Upper lobe of left lung (tissue), 6 donors: ENCODE measurements around the gene SLC25A38. TPM values are rescaled to one million over a fixed set of nuclear protein-coding genes. Genes with fewer than 3 reads are reported as not detected.
"Not testable (repeated sequence)": the region's sequence is repeated elsewhere in the genome, so short reads cannot be mapped to it uniquely, and the experiment has no call there.

Experiments
- ATAC-seq, 2 donors: fragments of 200-7000 bp; cut with Tn5 transposase; one replicate each; pipeline ENCODE4 v1.9.1; 2022; ENCODE audit warnings: mild to moderate bottlenecking in 2 of 2, moderate library complexity in 2 of 2; ENCODE audit not compliant: low FRiP score in 2 of 2
- DNase-seq, 2 donors: peaks; one replicate each; pipeline ENCODE4 v3.0.0-alpha.2; 2019 to 2020
- H3K27ac ChIP-seq, 4 donors: fragments of 200-600 bp; sonication (generic); one replicate each; pipeline ENCODE4 v1.5.1; 2016 to 2019
- H3K27me3 ChIP-seq, 4 donors: fragments of 200-600 bp; sonication (generic); one replicate each; pipeline ENCODE4 v1.5.1; 2017 to 2019
- H3K36me3 ChIP-seq, 4 donors: fragments of 200-600 bp; sonication (generic); one replicate each; pipeline ENCODE4 v1.5.1; 2016 to 2019
- H3K4me1 ChIP-seq, 4 donors: fragments of 200-600 bp; sonication (generic); one replicate each; pipeline ENCODE4 v1.5.1; 2018 to 2019
- H3K4me3 ChIP-seq, 4 donors: fragments of 200-600 bp; sonication (generic); one replicate each; pipeline ENCODE4 v1.5.1; 2017 to 2019; ENCODE audit warnings: mild to moderate bottlenecking in 2 of 4, moderate library complexity in 1 of 4
- H3K9me3 ChIP-seq, 4 donors: fragments of 200-600 bp; sonication (generic); one replicate each; pipeline ENCODE4 v1.5.1; 2018 to 2019
- CTCF ChIP-seq, 6 experiments: fragments of 450-650 bp in 4 of 6; fragments of 200-600 bp in 2 of 6; sonication (generic) in 2 of 6; IDR thresholded peaks; one replicate each; pipeline ENCODE4 v1.5.1; 2016 to 2019; ENCODE audit warnings: antibody characterized with exemption in 6 of 6
- EP300 ChIP-seq, 4 donors: sonication (generic); formaldehyde crosslinking; IDR thresholded peaks; one replicate each; pipeline ENCODE4 v1.5.1; 2017; ENCODE audit warnings: antibody characterized with exemption in 4 of 4, control low read depth in 2 of 4
- POLR2A ChIP-seq, 4 donors: fragments of 450-650 bp; IDR thresholded peaks; one replicate each; pipeline ENCODE4 v1.5.1; 2016 to 2017; ENCODE audit warnings: antibody characterized with exemption in 4 of 4, mild to moderate bottlenecking in 2 of 4
- POLR2AphosphoS5 ChIP-seq, 2 donors: sonication (generic); formaldehyde crosslinking; IDR thresholded peaks; one replicate each; pipeline ENCODE4 v1.5.1; 2017; ENCODE audit warnings: antibody characterized with exemption in 2 of 2
- WGBS, 2 donors: methylation state at CpG; one replicate each; pipeline ENCODE4 v1.1.5; 2017 to 2018; 5-methylcytosine and 5-hydroxymethylcytosine counted together
- total RNA-seq, 6 donors: library from RNA; depleted of rRNA in 4 of 6; stranded (reverse); fragments of >200 nt in 4 of 6; gene quantifications; one replicate each; pipeline versions ENCODE4 v1.1.0 to v1.2.1, GENCODE V29; 2016 to 2021
- donor health status: DM: no; HTN: no; CAD: no; lungs with moderate emphysema.
- donor health status: DM: no; HTN: yes; CAD: no; lungs with severe emphysema.

The SLC25A38 gene
- total RNA-seq, 6 donors from 2014 or later, result 17.5 to 36.5 (median 30.2) TPM

- TF ChIP-seq CTCF (IDR thresholded peaks at IDR 0.05), result no peak
- no peak for TF ChIP-seq EP300 (IDR thresholded peaks at IDR 0.05)
- no peak for TF ChIP-seq POLR2A (IDR thresholded peaks at IDR 0.05)
- no peak for TF ChIP-seq POLR2AphosphoS5 (IDR thresholded peaks at IDR 0.05)
- no peaks in the 10 kb centered on the region for H3K9me3 ChIP-seq
- H3K36me3 ChIP-seq, result no peaks in the 10 kb centered on the region
- H3K27ac ChIP-seq, result no peak overlapping the region
- DNase-seq (no peak), ATAC-seq (no peak)
- peaks cover 0 to 14% (median 2%) of the 10 kb centered on the region in 4 donors for H3K4me1 ChIP-seq
- WGBS, 2 donors, result 68 to 86% methylated on average over 3 of the region's 3 CpGs
- H3K4me3 ChIP-seq, result no peak overlapping the region
- H3K27me3 ChIP-seq, result no peaks in the 10 kb centered on the region
These were observed 24.8 kb upstream of the SLC25A38 start for GRCh38 chr3:39358333-39358732.

GRCh38 chr3:39361252-39361927, 21.8 kb upstream of the SLC25A38 start:
- Histone ChIP-seq H3K4me1 (peaks cover 0 to 15% (median 2%) of the 10 kb centered on the region in 4 donors), H3K36me3 (no peaks in the 10 kb centered on the region), H3K9me3 (no peaks in the 10 kb centered on the region), H3K27ac (no peak overlapping the region), H3K4me3 (no peak overlapping the region), H3K27me3 (no peaks in the 10 kb centered on the region)
- DNase-seq (no peak), ATAC-seq (no peak)
- 53 to 54% methylated on average over 6 to 7 of the region's 8 CpGs for WGBS, 2 donors
- TF ChIP-seq EP300 (IDR thresholded peaks at IDR 0.05) (no peak), POLR2A (IDR thresholded peaks at IDR 0.05) (no peak), POLR2AphosphoS5 (IDR thresholded peaks at IDR 0.05) (no peak), CTCF (IDR thresholded peaks at IDR 0.05) (no peak)

GRCh38 chr3:39362192-39362591, 21.0 kb upstream of the SLC25A38 start:
- peak in 1 of 2 donors; percentile 62 for DNase-seq
- no peak for TF ChIP-seq CTCF (IDR thresholded peaks at IDR 0.05)
- no peak for TF ChIP-seq POLR2AphosphoS5 (IDR thresholded peaks at IDR 0.05)
- TF ChIP-seq EP300 (IDR thresholded peaks at IDR 0.05), result no peak
- no peak for TF ChIP-seq POLR2A (IDR thresholded peaks at IDR 0.05)
- Histone ChIP-seq H3K27me3 (no peaks in the 10 kb centered on the region), H3K4me3 (no peak overlapping the region), H3K36me3 (no peaks in the 10 kb centered on the region), H3K9me3 (no peaks in the 10 kb centered on the region), H3K4me1 (peaks cover 0 to 15% (median 2%) of the 10 kb centered on the region in 4 donors), H3K27ac (peak overlapping the region in 3 of 4 donors; percentile 35 to 68 (median 53))
- peak; percentile 23 to 85 for ATAC-seq
- WGBS, 2 donors, result 21 to 25% methylated on average over 2 to 3 of the region's 3 CpGs

GRCh38 chr3:39362812-39363211, 20.4 kb upstream of the SLC25A38 start:
- Histone ChIP-seq H3K36me3 (no peaks in the 10 kb centered on the region), H3K9me3 (no peaks in the 10 kb centered on the region), H3K4me1 (peaks cover 0 to 15% (median 2%) of the 10 kb centered on the region in 4 donors), H3K27me3 (no peaks in the 10 kb centered on the region), H3K27ac (peak overlapping the region in 3 of 4 donors; percentile 35 to 68 (median 53)), H3K4me3 (no peak overlapping the region)
- WGBS, 2 donors, result 63 to 66% methylated on average over 2 of the region's 2 CpGs
- ATAC-seq, result peak in 1 of 2 donors; percentile 76
- DNase-seq, result peak in 1 of 2 donors; percentile 44
- TF ChIP-seq POLR2AphosphoS5 (IDR thresholded peaks at IDR 0.05) (no peak), POLR2A (IDR thresholded peaks at IDR 0.05) (no peak), EP300 (IDR thresholded peaks at IDR 0.05) (peak in 1 of 4 donors; percentile 44), CTCF (IDR thresholded peaks at IDR 0.05) (no peak)

- not testable (repeated sequence) for H3K36me3 ChIP-seq, H3K9me3 ChIP-seq, H3K4me1 ChIP-seq, ATAC-seq, H3K27me3 ChIP-seq, H3K4me3 ChIP-seq, H3K27ac ChIP-seq, DNase-seq
- WGBS, 2 donors, result 87 to 93% methylated on average over 4 of the region's 4 CpGs
These were observed 12.7 kb upstream of the SLC25A38 start for GRCh38 chr3:39370450-39370849.
